Transverse colon (tissue), 4 donors: ENCODE results near the gene MIA3. TPM values are rescaled to one million over a fixed set of nuclear protein-coding genes. Genes with fewer than 3 reads are reported as not detected.

ENCODE experiments used
- DNase-seq: peaks from one replicate; pipeline ENCODE4 v3.0.0-alpha.2; 2019
- H3K27ac ChIP-seq, 4 donors: fragments of 200-600 bp; sonication (generic); 2 replicates each; pipeline ENCODE4 v1.5.1; 2016 to 2018; ENCODE audit warnings: inconsistent platforms in 4 of 4
- H3K27me3 ChIP-seq: fragments of 200-600 bp; sonication (generic); 2 replicates; pipeline ENCODE4 v1.5.1; 2017; ENCODE audit warnings: inconsistent platforms
- H3K36me3 ChIP-seq, 4 donors: fragments of 200-600 bp; sonication (generic); 2 replicates each; pipeline ENCODE4 v1.5.1; 2017 to 2019; ENCODE audit warnings: inconsistent platforms in 4 of 4
- H3K4me1 ChIP-seq, 4 donors: fragments of 200-600 bp; sonication (generic); 2 replicates each; pipeline ENCODE4 v1.5.1; 2017 to 2020; ENCODE audit warnings: inconsistent platforms in 4 of 4
- H3K4me3 ChIP-seq, 4 donors: fragments of 200-600 bp; sonication (generic); 1 replicate in 1 of 4; 2 replicates in 3 of 4; pipeline versions ENCODE4 v1.5.1 to v1.6.1; 2017 to 2019; ENCODE audit warnings: inconsistent platforms in 4 of 4
- H3K9me3 ChIP-seq, 2 donors: fragments of 200-600 bp; sonication (generic); 2 replicates each; pipeline ENCODE4 v1.5.1; 2017 to 2019; ENCODE audit warnings: inconsistent platforms in 2 of 2
- CTCF ChIP-seq, 5 experiments: fragments of 200-600 bp in 3 of 5; fragments of 450-650 bp in 2 of 5; sonication (generic) in 3 of 5; IDR thresholded peaks; 1 replicate in 2 of 5; 2 replicates in 3 of 5; pipeline ENCODE4 v1.5.1; 2016 to 2017; ENCODE audit warnings: antibody characterized with exemption in 5 of 5, inconsistent platforms in 3 of 5, mild to moderate bottlenecking in 2 of 5, moderate library complexity in 1 of 5
- EP300 ChIP-seq: sonication (generic); formaldehyde crosslinking; IDR thresholded peaks from one replicate; pipeline ENCODE4 v1.6.1; 2017; ENCODE audit warnings: antibody characterized with exemption, low read depth
- POLR2A ChIP-seq: fragments of 450-650 bp; IDR thresholded peaks from one replicate; pipeline ENCODE4 v1.6.1; 2016; ENCODE audit warnings: antibody characterized with exemption, mild to moderate bottlenecking, moderate library complexity
- POLR2AphosphoS5 ChIP-seq, 3 donors: sonication (generic); formaldehyde crosslinking; IDR thresholded peaks; one replicate each; pipeline ENCODE4 v1.6.1; 2016; ENCODE audit warnings: antibody characterized with exemption in 3 of 3
- WGBS, 2 donors: methylation state at CpG; one replicate each; pipeline ENCODE4 v1.1.5; 2018; ENCODE audit warnings: low coverage in 1 of 2; 5-methylcytosine and 5-hydroxymethylcytosine counted together
- in situ Hi-C, 4 donors: fragments of 200-750 bp; cut with MboI; loops; one replicate each; pipeline versions ENCODE4 v1.15.0 to v1.15.1; 2017; ENCODE audit warnings: low sequenced_read_pairs in 3 of 4, low pct_ligation_motif_present in 1 of 4, low pct_unique_long_range_greater_than_20kb in 1 of 4
- intact Hi-C: fragments of 100-400 bp; cut with DNase I; formaldehyde crosslinking; loops from one replicate; pipeline ENCODE4 v1.15.1; 2023; ENCODE audit warnings: low total_unique reads
- total RNA-seq, 4 donors: library from RNA; depleted of rRNA; stranded (reverse); fragments of >200 nt; gene quantifications; one replicate each; pipeline ENCODE4 v1.1.0, GENCODE V29; 2016

The MIA3 gene
- total RNA-seq, 4 donors from 2014 or later = 39.2 to 185 (median 49.1) TPM

GRCh38 chr1:222634180-222635013 is 16.5 kb downstream of the MIA3 start:
- no peak for TF ChIP-seq POLR2AphosphoS5 (IDR thresholded peaks at IDR 0.05)
- TF ChIP-seq CTCF (IDR thresholded peaks at IDR 0.05) = peak; percentile 84 to 90 (median 88)
- TF ChIP-seq EP300 = no peak
- no peak for TF ChIP-seq POLR2A
- in situ Hi-C loops = loop anchor here (5.0 to 25.0 kb wide), 4 partner anchors 167 to 897 kb away; partner anchors contain the start of gene DUSP10 (in 1 of the 4)
- H3K4me3 ChIP-seq = no peak overlapping the region
- H3K36me3 ChIP-seq = peaks cover 0 to 34% (median 6%) of the 10 kb centered on the region in 4 donors
- DNase-seq = peak; percentile 67
- intact Hi-C loops = no loop called here
- whole genome bisulfite sequencing, 2 donors = 50% methylated on average over 7 of the region's 7 CpGs
- no peaks in the 10 kb centered on the region for H3K9me3 ChIP-seq
- no peaks in the 10 kb centered on the region for H3K4me1 ChIP-seq
- no peak overlapping the region for H3K27ac ChIP-seq
- no peaks in the 10 kb centered on the region for H3K27me3 ChIP-seq

GRCh38 chr1:222641269-222641948 is 23.5 kb downstream of the MIA3 start:
- no peak for TF ChIP-seq POLR2AphosphoS5 (IDR thresholded peaks at IDR 0.05)
- in situ Hi-C loops (loop anchor here in 1 of 4 donors (25.0 kb wide), 1 partner anchor 904 kb away; the partner anchor contains the start of gene DUSP10), intact Hi-C loops (loop anchor here (5.0 kb wide), 1 partner anchor 174 kb away; no protein-coding TSS in a partner anchor)
- peaks cover 3 to 19% (median 11%) of the 10 kb centered on the region in 4 donors for H3K4me1 ChIP-seq
- H3K9me3 ChIP-seq = no peaks in the 10 kb centered on the region
- H3K36me3 ChIP-seq = peaks cover 0 to 7% (median 3%) of the 10 kb centered on the region in 4 donors
- no peak overlapping the region for H3K27ac ChIP-seq
- no peak overlapping the region for H3K4me3 ChIP-seq
- no peaks in the 10 kb centered on the region for H3K27me3 ChIP-seq
- no peak for DNase-seq
- 83 to 85% methylated on average over 3 to 5 of the region's 5 CpGs for WGBS, 2 donors

- no peak for TF ChIP-seq EP300
- TF ChIP-seq CTCF (IDR thresholded peaks at IDR 0.05) = no peak
- no peak for TF ChIP-seq POLR2AphosphoS5 (IDR thresholded peaks at IDR 0.05)
- TF ChIP-seq POLR2A = no peak
- Histone ChIP-seq H3K9me3 (no peaks in the 10 kb centered on the region), H3K27me3 (no peaks in the 10 kb centered on the region), H3K4me1 (peaks cover 3 to 19% (median 11%) of the 10 kb centered on the region in 4 donors), H3K27ac (no peak overlapping the region), H3K36me3 (peaks cover 0 to 7% (median 0%) of the 10 kb centered on the region in 4 donors), H3K4me3 (no peak overlapping the region)
- in situ Hi-C loops = loop anchor here in 1 of 4 donors (25.0 kb wide), 1 partner anchor 905 kb away; the partner anchor contains the start of gene DUSP10
- 50 to 64% methylated on average over 1 of the region's 1 CpG for WGBS, 2 donors
- DNase-seq = no peak
- intact Hi-C loops = loop anchor here (5.0 kb wide), 1 partner anchor 175 kb away; no protein-coding TSS in a partner anchor
Observed at GRCh38 chr1:222642468-222642867, 24.6 kb downstream of the MIA3 start.

GRCh38 chr1:222643606-222643937 is 25.7 kb downstream of the MIA3 start:
- Histone ChIP-seq H3K4me1 (peaks cover 3 to 19% (median 11%) of the 10 kb centered on the region in 4 donors), H3K27ac (peak overlapping the region; percentile 92 to 99 (median 94)), H3K4me3 (peak overlapping the region; percentile 33 to 72 (median 68)), H3K27me3 (no peaks in the 10 kb centered on the region), H3K9me3 (no peaks in the 10 kb centered on the region), H3K36me3 (peaks cover 0 to 7% (median 0%) of the 10 kb centered on the region in 4 donors)
- in situ Hi-C loops = loop anchor here in 1 of 4 donors (25.0 kb wide), 1 partner anchor 906 kb away; the partner anchor contains the start of gene DUSP10
- intact Hi-C loops = loop anchor here (5.0 kb wide), 1 partner anchor 176 kb away; no protein-coding TSS in a partner anchor
- no peak for DNase-seq
- TF ChIP-seq POLR2AphosphoS5 (IDR thresholded peaks at IDR 0.05) = no peak
- no peak for TF ChIP-seq POLR2A
- TF ChIP-seq EP300 = no peak
- TF ChIP-seq CTCF (IDR thresholded peaks at IDR 0.05) = no peak
- 4 to 5% methylated on average over 4 to 10 of the region's 10 CpGs for WGBS, 2 donors
